Panc1 (cell line): ENCODE data around the gene LRRTM3. TPM values are rescaled to one million over a fixed set of nuclear protein-coding genes. Genes with fewer than 3 reads are reported as not detected.

Experiments used
- ATAC-seq: fragments of 200-7000 bp; cut with Tn5 transposase; 2 replicates; pipeline ENCODE4 v1.9.1; 2020; ENCODE audit warnings: mild to moderate bottlenecking, moderate library complexity
- BruUV-seq: library from RNA; stranded (reverse); fragments of 400-500 nt; replicated peaks from 2 replicates; lab custom pipeline; 2021; lab: Mats Ljungman, UMichigan
- CTCF ChIA-PET: fragments of 300-600 bp; sonication (Branson Sonifier 250); formaldehyde crosslinking; loops from one replicate; lab custom pipeline; 2022; ENCODE audit warnings: antibody characterized with exemption; lab: Charles Lee
- POLR2A ChIA-PET: fragments of 300-600 bp; sonication (Branson Sonifier 250); formaldehyde crosslinking; loops from one replicate; lab custom pipeline; 2022; ENCODE audit warnings: antibody characterized with exemption; lab: Charles Lee
- DNase-seq: peaks from one replicate; pipeline ENCODE4 v3.0.0-alpha.2; 2010; ENCODE audit warnings: low read depth, low spot score
- H3K27ac ChIP-seq: 2 replicates; pipeline ENCODE4 v1.5.1; 2011; ENCODE audit warnings: mild to moderate bottlenecking, low read length, inconsistent platforms
- H3K27me3 ChIP-seq: fragments of 200-500 bp; sonication (Bioruptor generic); 2 replicates; pipeline ENCODE4 v1.6.0; 2014; ENCODE audit warnings: low read length, inconsistent platforms; ENCODE audit not compliant: control insufficient read depth, insufficient read depth
- H3K36me3 ChIP-seq: fragments of 200-500 bp; sonication (Bioruptor generic); 2 replicates; pipeline ENCODE4 v1.5.1; 2014; ENCODE audit warnings: inconsistent platforms, mild to moderate bottlenecking, low read length, moderate library complexity; ENCODE audit not compliant: control insufficient read depth, insufficient read depth
- H3K4me1 ChIP-seq: 2 replicates; pipeline ENCODE4 v1.5.1; 2011; ENCODE audit warnings: inconsistent platforms, mild to moderate bottlenecking, low read length, moderate library complexity; ENCODE audit not compliant: control insufficient read depth, insufficient read depth
- H3K4me3 ChIP-seq, 2 experiments: 2 replicates each; pipeline ENCODE4 v1.5.1; 2011 to 2012; ENCODE audit warnings: low read depth in 2 of 2, low read length in 2 of 2, mild to moderate bottlenecking in 2 of 2, inconsistent platforms in 1 of 2, moderate library complexity in 1 of 2
- H3K9me3 ChIP-seq: fragments of 200-500 bp; sonication (Bioruptor generic); 2 replicates; pipeline ENCODE4 v1.5.1; 2014; ENCODE audit warnings: low read depth, mild to moderate bottlenecking, inconsistent platforms, low read length, moderate library complexity; ENCODE audit not compliant: control insufficient read depth, insufficient read depth
- POLR2AphosphoS5 ChIP-seq: IDR thresholded peaks from 2 replicates; pipeline ENCODE4 v1.6.1; 2012; ENCODE audit warnings: mild to moderate bottlenecking, low read depth, low read length, moderate library complexity
- SIN3A ChIP-seq: IDR thresholded peaks from 2 replicates; pipeline ENCODE4 v1.6.1; 2012; ENCODE audit warnings: low read depth, mild to moderate bottlenecking, low read length, moderate library complexity, borderline replicate concordance; ENCODE audit not compliant: insufficient read depth
- TCF7L2 ChIP-seq: IDR thresholded peaks from 2 replicates; pipeline ENCODE4 v1.6.1; 2011; ENCODE audit warnings: mild to moderate bottlenecking, low read depth, low read length, inconsistent platforms
- in situ Hi-C: cut with HindIII; loops from 2 replicates; pipeline ENCODE4 v1.10.0; 2016; ENCODE audit warnings: low sequenced_read_pairs, low pct_unique_long_range_greater_than_20kb
- intact Hi-C: fragments of 100-400 bp; cut with micrococcal nuclease; formaldehyde crosslinking; loops from one replicate; pipeline ENCODE4 v1.10.0; 2022; ENCODE audit not compliant: unreplicated experiment
- total RNA-seq: library from RNA; stranded (reverse); gene quantifications from one replicate; pipeline ENCODE4 v1.2.1, GENCODE V29; 2021; ENCODE audit not compliant: unreplicated experiment
- TF ChIP-seq, protein P1 (sequence below): fragments of 450-650 bp; IDR thresholded peaks from 2 replicates; pipeline ENCODE4 v1.5.1; 2017; ENCODE audit warnings: mild to moderate bottlenecking
- TF ChIP-seq, protein P2 (sequence below), 2 experiments: IDR thresholded peaks; 2 replicates each; pipeline ENCODE4 v1.6.1; 2011 to 2012; ENCODE audit warnings: low read depth in 2 of 2, control low read depth in 1 of 2, low read length in 1 of 2, mild to moderate bottlenecking in 1 of 2, moderate library complexity in 1 of 2; ENCODE audit not compliant: insufficient read depth in 1 of 2

The LRRTM3 gene
- total RNA-seq, 1 experiment from 2014 or later = 0.10 TPM

DNA sequence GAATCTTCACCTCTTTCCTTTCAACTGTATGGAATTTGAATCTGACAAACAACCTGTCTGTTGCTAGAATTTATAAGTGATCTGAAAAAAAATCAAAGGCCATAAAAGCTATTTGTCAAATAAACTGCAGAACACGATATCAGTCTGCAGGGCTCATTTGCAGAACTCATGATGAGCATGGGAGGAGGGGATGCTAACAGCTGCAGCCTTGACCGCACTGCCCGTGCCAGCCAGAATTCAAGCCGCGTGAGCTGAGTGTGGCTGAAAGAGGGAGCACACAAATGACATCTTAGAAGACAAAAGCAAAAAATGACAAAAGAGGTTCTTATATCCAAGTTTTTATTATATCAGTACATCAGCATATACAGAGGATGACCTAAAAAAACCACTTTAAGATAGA lies 15.7 kb downstream of the LRRTM3 start:
- in situ Hi-C loops (no loop called here), intact Hi-C loops (no loop called here)
- H3K4me3 ChIP-seq = no peak overlapping the region
- POLR2A ChIA-PET = no interaction called here
- DNase-seq = no peak
- H3K9me3 ChIP-seq = no peaks in the 10 kb centered on the region
- ATAC-seq = no peak
- no peak overlapping the region for H3K27ac ChIP-seq
- H3K36me3 ChIP-seq = no peaks in the 10 kb centered on the region
- H3K27me3 ChIP-seq = no peaks in the 10 kb centered on the region
- TF ChIP-seq, protein P1, sequence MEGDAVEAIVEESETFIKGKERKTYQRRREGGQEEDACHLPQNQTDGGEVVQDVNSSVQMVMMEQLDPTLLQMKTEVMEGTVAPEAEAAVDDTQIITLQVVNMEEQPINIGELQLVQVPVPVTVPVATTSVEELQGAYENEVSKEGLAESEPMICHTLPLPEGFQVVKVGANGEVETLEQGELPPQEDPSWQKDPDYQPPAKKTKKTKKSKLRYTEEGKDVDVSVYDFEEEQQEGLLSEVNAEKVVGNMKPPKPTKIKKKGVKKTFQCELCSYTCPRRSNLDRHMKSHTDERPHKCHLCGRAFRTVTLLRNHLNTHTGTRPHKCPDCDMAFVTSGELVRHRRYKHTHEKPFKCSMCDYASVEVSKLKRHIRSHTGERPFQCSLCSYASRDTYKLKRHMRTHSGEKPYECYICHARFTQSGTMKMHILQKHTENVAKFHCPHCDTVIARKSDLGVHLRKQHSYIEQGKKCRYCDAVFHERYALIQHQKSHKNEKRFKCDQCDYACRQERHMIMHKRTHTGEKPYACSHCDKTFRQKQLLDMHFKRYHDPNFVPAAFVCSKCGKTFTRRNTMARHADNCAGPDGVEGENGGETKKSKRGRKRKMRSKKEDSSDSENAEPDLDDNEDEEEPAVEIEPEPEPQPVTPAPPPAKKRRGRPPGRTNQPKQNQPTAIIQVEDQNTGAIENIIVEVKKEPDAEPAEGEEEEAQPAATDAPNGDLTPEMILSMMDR = no peak
- TF ChIP-seq, protein P2, sequence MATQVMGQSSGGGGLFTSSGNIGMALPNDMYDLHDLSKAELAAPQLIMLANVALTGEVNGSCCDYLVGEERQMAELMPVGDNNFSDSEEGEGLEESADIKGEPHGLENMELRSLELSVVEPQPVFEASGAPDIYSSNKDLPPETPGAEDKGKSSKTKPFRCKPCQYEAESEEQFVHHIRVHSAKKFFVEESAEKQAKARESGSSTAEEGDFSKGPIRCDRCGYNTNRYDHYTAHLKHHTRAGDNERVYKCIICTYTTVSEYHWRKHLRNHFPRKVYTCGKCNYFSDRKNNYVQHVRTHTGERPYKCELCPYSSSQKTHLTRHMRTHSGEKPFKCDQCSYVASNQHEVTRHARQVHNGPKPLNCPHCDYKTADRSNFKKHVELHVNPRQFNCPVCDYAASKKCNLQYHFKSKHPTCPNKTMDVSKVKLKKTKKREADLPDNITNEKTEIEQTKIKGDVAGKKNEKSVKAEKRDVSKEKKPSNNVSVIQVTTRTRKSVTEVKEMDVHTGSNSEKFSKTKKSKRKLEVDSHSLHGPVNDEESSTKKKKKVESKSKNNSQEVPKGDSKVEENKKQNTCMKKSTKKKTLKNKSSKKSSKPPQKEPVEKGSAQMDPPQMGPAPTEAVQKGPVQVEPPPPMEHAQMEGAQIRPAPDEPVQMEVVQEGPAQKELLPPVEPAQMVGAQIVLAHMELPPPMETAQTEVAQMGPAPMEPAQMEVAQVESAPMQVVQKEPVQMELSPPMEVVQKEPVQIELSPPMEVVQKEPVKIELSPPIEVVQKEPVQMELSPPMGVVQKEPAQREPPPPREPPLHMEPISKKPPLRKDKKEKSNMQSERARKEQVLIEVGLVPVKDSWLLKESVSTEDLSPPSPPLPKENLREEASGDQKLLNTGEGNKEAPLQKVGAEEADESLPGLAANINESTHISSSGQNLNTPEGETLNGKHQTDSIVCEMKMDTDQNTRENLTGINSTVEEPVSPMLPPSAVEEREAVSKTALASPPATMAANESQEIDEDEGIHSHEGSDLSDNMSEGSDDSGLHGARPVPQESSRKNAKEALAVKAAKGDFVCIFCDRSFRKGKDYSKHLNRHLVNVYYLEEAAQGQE (IDR thresholded peaks at IDR 0.05; ENCODE audit: insufficient read depth in 1 of 2, low read depth in 2 of 2, low read length in 1 of 2) = no peak
- TF ChIP-seq POLR2AphosphoS5 (no peak), SIN3A (no peak), TCF7L2 (no peak)
- CTCF ChIA-PET = no interaction called here
- no TSS peak for BruUV-seq
- H3K4me1 ChIP-seq = no peaks in the 10 kb centered on the region

DNA sequence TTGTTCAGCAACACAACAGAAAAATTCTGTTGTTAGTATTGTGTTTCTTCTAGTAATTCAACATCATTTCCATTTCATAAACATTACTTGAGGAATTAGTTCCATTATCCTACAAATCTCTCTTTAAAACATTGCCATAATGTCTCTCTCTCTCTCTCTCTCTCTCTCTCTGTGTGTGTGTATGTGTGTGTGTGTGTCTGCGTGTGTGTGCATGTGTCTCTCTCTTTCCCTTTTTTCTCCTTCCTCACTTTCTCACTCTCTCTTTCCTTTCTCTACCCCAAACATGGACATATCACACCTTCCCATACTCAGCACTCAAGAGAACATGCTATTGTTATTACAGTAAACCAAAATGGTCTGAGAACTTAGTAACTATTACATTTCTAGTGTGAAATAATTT lies 16.6 kb downstream of the LRRTM3 start:
- no peak for ATAC-seq
- no peaks in the 10 kb centered on the region for H3K4me1 ChIP-seq

More for the DNA sequence above, 16.6 kb downstream of the LRRTM3 start:
- Histone ChIP-seq H3K27me3 (no peaks in the 10 kb centered on the region), H3K9me3 (no peaks in the 10 kb centered on the region), H3K36me3 (no peaks in the 10 kb centered on the region), H3K27ac (no peak overlapping the region), H3K4me3 (no peak overlapping the region)
- intact Hi-C loops (no loop called here), in situ Hi-C loops (no loop called here)
- TF ChIP-seq POLR2AphosphoS5 = no peak
- TF ChIP-seq, protein P1 = no peak
- TF ChIP-seq, protein P2 (IDR thresholded peaks at IDR 0.05; ENCODE audit: insufficient read depth in 1 of 2, low read depth in 2 of 2, low read length in 1 of 2) = no peak
- ChIA-PET CTCF (no interaction called here), POLR2A (no interaction called here)
- no peak for DNase-seq
- no TSS peak for BruUV-seq
